Activated T-cell treated with anti-CD3 and anti-CD28 coated beads, Interleukin-2, amount 50 U/mL, for 4 hours (primary cell): ENCODE data around the gene NOMO2. TPM values are rescaled to one million over a fixed set of nuclear protein-coding genes. Genes with fewer than 3 reads are reported as not detected.
A peak's percentile ranks its signal among the peaks of the same experiment; 100 is the strongest.
"Not testable (repeated sequence)": the region's sequence is repeated elsewhere in the genome, so short reads cannot be mapped to it uniquely, and the experiment has no call there.

ENCODE experiments used
- ATAC-seq, 2 donors: fragments of 200-7000 bp; cut with Tn5 transposase; one replicate each; pipeline ENCODE4 v1.10.0; 2021
- DNase-seq: peaks from one replicate; pipeline ENCODE4 v3.0.0-alpha.2; 2020
- H3K27me3 Mint-ChIP-seq: one replicate; pipeline ENCODE4 v1.8.0; 2021; ENCODE audit warnings: low read depth, mixed read lengths
- H3K36me3 Mint-ChIP-seq: one replicate; pipeline ENCODE4 v1.8.0; 2022; ENCODE audit warnings: mixed read lengths; ENCODE audit not compliant: insufficient read depth
- H3K4me1 Mint-ChIP-seq: one replicate; pipeline ENCODE4 v1.8.0; 2021; ENCODE audit warnings: low read depth, mixed read lengths
- H3K4me3 Mint-ChIP-seq: one replicate; pipeline ENCODE4 v1.8.0; 2021; ENCODE audit warnings: mild to moderate bottlenecking, moderate library complexity, mixed read lengths
- H3K9me3 Mint-ChIP-seq: one replicate; pipeline ENCODE4 v1.8.0; 2021; ENCODE audit warnings: mixed read lengths
- total RNA-seq, 3 donors: library from RNA; stranded (reverse); gene quantifications; one replicate each; pipeline ENCODE4 v1.2.1, GENCODE V29; 2021

The NOMO2 gene
- total RNA-seq, 3 donors from 2014 or later: 130 to 135 (median 134) TPM

DNA sequence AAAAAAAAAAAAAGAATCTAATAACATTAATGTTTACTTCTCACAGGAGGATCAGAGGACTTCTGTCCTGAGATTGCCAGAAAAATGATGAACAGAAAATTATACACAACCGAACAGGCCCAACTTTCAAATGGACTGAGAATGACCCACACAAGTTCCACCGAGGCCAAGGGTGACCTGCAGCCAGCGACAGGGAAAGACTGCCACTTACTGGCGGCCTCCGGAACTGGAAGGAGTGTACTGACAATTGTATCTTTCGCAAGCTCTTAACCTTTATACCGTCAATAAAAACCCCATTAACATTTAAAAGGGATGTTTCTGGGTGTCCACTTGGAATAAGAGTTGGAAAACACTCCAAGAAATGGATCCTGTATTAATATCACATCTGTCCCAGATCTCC, 63.5 kb downstream of the NOMO2 start:
- not testable (repeated sequence) for H3K9me3 Mint-ChIP-seq, DNase-seq, H3K4me3 Mint-ChIP-seq, H3K36me3 Mint-ChIP-seq, H3K27me3 Mint-ChIP-seq, H3K4me1 Mint-ChIP-seq, ATAC-seq

DNA sequence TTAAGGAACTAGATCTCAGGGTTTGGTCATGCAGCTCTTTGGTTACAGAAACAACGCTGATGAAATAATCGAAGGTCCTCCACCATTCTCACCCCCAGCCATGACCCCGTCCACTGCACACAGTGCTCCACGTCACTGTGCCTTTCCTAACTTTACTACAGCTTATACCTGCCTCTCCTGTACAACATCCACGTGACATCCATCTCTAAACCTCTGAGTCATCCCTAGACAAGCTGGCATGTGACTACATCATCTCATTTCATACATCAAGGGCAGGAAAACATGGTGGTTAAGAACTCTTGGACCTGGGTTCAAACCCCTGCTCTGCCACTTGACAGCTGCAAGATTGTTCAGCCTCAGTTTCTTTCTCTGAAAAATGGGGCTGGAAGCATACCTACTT, 64.9 kb downstream of the NOMO2 start:
- H3K9me3 Mint-ChIP-seq, DNase-seq, H3K36me3 Mint-ChIP-seq, H3K27me3 Mint-ChIP-seq, H3K4me3 Mint-ChIP-seq, ATAC-seq, H3K4me1 Mint-ChIP-seq: not testable (repeated sequence)

DNA sequence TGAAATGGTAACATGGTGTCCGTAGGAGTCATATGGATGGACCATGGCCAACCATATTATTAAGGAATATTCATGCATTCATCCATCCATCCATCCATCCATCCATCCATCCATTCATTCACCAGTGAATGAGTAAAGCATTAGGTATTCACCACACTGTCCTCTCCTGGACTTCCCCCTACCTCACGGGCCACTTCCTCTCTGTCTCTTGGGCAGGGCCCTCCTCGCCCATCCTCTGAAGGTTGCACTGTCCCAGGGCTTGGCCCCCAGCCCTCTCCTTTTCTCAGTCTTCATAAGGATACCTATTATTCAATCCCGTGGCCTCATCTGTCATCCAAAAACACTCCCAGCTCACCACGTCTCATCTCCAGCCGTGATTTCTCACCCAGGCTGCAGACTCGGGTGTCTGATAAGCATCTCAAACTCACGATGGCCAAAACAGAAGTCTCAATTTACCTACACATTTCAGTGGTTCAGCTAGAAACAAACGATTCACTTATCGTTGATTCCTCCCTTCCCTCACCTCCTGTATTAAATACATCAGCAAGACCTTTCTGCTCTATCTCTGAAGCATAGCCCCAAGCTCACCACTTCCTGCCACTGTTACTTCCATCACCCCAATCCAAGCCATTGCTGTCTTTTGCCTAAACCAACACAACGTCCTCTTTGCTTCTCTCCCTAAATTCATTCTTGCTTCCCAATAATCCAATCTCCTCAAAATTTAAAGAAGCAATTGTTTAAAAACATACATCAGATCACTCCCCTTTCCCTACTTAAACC, 69.6 kb downstream of the NOMO2 start:
- peak in 1 of 2 donors; percentile 21 for ATAC-seq

DNA sequence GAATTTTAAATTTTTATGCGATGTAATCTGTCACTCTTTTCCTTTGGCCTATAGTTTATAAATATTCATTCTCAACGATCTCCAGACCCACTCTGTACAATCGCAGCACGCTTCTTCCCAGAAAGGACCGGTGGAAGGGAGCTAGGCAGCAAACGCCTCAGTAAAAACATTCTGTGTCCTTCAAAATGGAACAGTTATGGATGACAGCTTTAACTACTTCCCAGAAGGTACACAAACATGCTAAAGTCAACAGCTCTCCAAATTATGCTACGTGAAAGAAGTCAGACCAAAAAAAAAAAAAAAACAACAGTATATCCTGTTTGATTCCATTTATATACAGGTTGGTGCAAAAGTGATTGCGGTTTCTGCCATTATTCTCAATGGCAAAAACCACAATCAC, 125.9 kb downstream of the NOMO2 start:
- H3K4me3 Mint-ChIP-seq, H3K27me3 Mint-ChIP-seq, ATAC-seq, DNase-seq, H3K4me1 Mint-ChIP-seq, H3K9me3 Mint-ChIP-seq, H3K36me3 Mint-ChIP-seq: not testable (repeated sequence)

More for the DNA sequence above, 69.6 kb downstream of the NOMO2 start:
- H3K4me1 Mint-ChIP-seq, H3K36me3 Mint-ChIP-seq, H3K4me3 Mint-ChIP-seq, H3K27me3 Mint-ChIP-seq, DNase-seq, H3K9me3 Mint-ChIP-seq: not testable (repeated sequence)

DNA sequence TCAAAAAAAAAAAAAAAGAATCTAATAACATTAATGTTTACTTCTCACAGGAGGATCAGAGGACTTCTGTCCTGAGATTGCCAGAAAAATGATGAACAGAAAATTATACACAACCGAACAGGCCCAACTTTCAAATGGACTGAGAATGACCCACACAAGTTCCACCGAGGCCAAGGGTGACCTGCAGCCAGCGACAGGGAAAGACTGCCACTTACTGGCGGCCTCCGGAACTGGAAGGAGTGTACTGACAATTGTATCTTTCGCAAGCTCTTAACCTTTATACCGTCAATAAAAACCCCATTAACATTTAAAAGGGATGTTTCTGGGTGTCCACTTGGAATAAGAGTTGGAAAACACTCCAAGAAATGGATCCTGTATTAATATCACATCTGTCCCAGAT, 146.1 kb downstream of the NOMO2 start:
- ATAC-seq: peak in 1 of 2 donors; percentile 65
- not testable (repeated sequence) for DNase-seq, H3K27me3 Mint-ChIP-seq, H3K36me3 Mint-ChIP-seq, H3K4me1 Mint-ChIP-seq, H3K4me3 Mint-ChIP-seq, H3K9me3 Mint-ChIP-seq

DNA sequence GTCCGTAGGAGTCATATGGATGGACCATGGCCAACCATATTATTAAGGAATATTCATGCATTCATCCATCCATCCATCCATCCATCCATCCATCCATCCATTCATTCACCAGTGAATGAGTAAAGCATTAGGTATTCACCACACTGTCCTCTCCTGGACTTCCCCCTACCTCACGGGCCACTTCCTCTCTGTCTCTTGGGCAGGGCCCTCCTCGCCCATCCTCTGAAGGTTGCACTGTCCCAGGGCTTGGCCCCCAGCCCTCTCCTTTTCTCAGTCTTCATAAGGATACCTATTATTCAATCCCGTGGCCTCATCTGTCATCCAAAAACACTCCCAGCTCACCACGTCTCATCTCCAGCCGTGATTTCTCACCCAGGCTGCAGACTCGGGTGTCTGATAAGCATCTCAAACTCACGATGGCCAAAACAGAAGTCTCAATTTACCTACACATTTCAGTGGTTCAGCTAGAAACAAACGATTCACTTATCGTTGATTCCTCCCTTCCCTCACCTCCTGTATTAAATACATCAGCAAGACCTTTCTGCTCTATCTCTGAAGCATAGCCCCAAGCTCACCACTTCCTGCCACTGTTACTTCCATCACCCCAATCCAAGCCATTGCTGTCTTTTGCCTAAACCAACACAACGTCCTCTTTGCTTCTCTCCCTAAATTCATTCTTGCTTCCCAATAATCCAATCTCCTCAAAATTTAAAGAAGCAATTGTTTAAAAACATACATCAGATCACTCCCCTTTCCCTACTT, 152.2 kb downstream of the NOMO2 start:
- not testable (repeated sequence) for ATAC-seq, H3K27me3 Mint-ChIP-seq, H3K4me3 Mint-ChIP-seq, H3K4me1 Mint-ChIP-seq, H3K9me3 Mint-ChIP-seq, H3K36me3 Mint-ChIP-seq, DNase-seq

DNA sequence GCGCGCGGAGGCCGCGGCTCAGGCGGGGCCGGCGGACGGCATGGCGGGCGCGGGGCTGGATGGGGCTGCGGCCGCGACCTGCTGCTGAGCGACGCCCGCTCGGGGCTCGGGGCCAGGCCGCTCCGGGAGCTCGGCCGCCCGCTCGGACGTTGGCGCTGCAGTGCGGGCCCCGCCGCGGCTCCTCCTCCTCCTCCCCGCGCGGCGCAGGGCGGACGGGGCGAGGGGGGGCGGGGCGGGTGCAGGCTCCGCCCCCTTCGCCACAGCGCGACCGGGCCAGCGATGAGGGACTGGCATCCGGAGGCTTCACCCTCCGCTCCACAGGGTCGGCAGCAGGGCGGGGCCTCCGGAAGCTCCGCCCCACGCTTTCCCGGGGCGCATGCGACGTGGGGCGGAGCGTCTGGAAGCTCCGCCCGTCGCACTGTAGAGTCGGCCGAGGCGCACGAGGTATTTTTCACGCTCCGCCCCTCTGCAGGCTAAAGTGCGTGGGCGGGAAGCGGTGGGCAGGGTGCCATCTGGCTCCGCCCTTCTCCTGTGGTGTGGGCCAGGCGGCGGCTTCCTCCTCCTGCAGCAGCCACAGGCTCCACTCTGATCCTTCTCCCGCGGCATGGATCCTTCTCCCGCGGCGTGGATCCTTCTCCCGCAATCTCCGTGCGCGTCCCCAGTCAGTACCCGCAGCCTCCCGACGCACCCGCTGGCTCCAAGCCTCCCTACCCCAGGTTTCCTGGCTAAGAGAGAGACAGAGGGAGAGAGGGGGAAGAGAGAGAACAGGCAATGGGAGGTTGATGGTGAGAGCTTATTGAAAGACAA, 159.8 kb downstream of the NOMO2 start:
- H3K4me3 Mint-ChIP-seq, DNase-seq, H3K27me3 Mint-ChIP-seq, H3K4me1 Mint-ChIP-seq, H3K9me3 Mint-ChIP-seq, H3K36me3 Mint-ChIP-seq: not testable (repeated sequence)
- ATAC-seq: peak; percentile 84 to 87

DNA sequence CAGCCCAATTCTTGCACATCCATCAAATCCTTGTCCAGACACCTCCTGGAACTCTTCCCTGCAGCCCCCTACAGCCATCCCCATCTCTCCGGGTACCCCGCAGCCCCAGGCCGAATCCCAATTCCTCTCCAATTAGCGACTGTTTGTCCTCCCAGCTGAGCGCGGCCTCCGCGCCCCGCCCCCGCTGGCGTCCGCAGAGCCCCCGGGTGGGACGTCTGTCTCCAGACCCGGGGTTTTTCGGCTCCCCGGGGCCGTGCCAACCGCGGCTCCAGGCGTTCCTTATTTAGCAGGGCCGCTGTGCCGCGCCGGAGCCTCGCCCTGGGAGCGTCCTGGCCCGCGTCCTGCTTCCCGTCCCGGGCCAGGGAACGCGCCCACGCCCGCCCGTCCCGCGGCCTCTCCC, 160.7 kb downstream of the NOMO2 start:
- peak overlapping the region; percentile 65 for H3K4me3 Mint-ChIP-seq
- not testable (repeated sequence) for ATAC-seq, H3K9me3 Mint-ChIP-seq, H3K27me3 Mint-ChIP-seq, H3K36me3 Mint-ChIP-seq, H3K4me1 Mint-ChIP-seq
- DNase-seq: peak; percentile 7

DNA sequence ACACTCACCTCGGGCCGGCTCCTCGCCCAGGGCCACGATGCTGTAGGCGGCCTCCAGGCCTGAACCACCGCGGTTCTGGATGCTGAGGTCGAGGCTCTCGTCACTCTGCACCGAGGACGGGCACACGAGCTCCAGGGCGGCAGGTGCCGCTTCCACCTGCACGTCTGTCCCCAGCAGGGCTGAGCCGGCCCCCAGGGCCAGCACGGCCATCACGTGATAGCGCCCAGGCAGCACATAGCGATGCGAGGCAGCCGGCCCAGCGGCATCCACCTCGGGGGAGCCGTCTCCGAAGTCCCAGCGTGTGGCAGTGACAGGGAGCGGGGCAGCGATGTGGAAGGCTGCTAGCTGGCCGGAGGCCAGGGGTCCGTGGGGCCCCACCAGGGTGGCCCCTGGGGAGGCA, 167.5 kb downstream of the NOMO2 start:
- H3K4me1 Mint-ChIP-seq, H3K4me3 Mint-ChIP-seq, H3K36me3 Mint-ChIP-seq, H3K9me3 Mint-ChIP-seq, DNase-seq, H3K27me3 Mint-ChIP-seq, ATAC-seq: not testable (repeated sequence)

DNA sequence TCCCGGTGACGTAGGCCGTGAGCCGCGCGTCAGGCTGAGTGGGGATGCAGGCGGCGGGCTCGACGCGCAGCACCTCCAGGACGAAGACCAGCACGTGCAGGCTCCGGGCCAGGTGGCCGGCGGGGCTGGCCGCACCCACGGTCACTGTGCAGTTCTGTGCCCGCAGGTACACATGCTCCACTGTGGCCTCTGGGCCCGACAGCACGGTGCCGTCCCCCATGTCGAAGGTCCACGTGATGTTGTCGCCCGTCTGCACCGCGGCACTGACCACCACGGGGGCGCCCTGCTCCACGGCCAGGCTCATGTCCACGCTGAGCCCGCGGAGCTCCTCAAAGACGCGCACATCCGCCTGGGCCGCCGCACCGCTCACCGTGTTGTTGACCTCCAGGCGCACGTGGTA, 174.1 kb downstream of the NOMO2 start:
- H3K36me3 Mint-ChIP-seq, ATAC-seq, H3K27me3 Mint-ChIP-seq, H3K4me3 Mint-ChIP-seq, H3K4me1 Mint-ChIP-seq, DNase-seq, H3K9me3 Mint-ChIP-seq: not testable (repeated sequence)

DNA sequence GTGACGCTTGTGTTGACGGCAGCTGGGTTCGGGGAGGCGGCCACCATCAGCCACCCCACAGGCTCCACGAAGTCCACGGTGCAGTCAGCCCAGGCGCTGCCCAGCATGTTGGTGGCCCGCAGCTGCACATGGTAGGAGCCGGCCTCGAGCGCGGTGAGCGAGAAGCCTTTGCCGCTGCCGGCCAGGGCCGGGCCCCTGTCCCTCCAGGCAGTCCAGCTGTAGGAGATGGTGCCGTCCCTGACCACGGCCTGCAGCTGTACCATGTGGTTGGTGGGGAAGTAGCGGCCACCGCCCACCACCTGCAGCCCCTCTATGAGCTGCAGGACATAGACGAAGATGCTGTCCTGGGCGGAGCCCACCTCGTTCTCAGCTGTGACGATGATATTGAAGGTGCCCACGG, 175.4 kb downstream of the NOMO2 start:
- ATAC-seq, H3K36me3 Mint-ChIP-seq, H3K27me3 Mint-ChIP-seq, H3K9me3 Mint-ChIP-seq, DNase-seq, H3K4me3 Mint-ChIP-seq, H3K4me1 Mint-ChIP-seq: not testable (repeated sequence)

DNA sequence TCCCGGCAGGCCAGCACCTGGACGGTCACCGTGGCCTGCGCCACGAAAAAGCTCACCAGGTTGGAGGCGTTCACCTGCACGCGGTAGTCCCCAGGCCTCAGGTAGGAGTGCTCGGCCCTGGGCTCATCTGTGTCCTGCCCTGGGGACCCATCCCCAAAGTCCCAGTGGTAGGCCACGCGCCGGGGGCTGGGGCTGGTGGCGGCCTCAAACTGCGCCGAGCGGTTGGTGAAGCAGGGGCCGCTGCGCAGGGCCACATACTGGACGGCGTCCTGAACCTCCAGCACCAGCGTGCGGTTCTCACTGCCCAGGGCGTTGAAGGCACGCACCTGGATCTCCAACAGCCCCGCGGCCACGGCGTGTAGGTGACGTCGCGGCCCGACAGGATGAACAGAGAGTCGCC, 176.6 kb downstream of the NOMO2 start:
- H3K27me3 Mint-ChIP-seq, H3K4me1 Mint-ChIP-seq: not testable (repeated sequence)

DNA sequence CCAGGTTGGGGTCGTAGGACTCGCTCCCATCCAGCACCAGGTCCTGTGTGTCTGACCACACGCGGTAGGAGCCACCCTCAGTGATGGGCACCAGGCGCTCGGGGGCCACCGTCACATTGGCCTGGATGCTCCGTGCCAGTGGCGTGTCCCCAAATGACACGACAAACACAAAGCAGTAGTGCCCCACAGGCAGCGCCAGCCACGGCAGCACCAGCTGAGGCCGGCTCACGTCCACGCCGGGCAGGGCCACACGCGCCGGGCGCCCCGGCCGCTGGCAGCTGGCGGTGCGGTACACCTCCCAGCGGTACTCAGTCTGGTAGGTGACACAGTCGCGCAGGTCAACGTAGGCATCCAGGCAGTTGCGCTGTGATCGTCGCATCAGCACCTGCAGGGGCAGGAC, 177.0 kb downstream of the NOMO2 start:
- ATAC-seq, DNase-seq, H3K4me3 Mint-ChIP-seq, H3K9me3 Mint-ChIP-seq, H3K36me3 Mint-ChIP-seq, H3K4me1 Mint-ChIP-seq, H3K27me3 Mint-ChIP-seq: not testable (repeated sequence)

More for the DNA sequence above, 176.6 kb downstream of the NOMO2 start:
- H3K9me3 Mint-ChIP-seq, H3K36me3 Mint-ChIP-seq, DNase-seq, H3K4me3 Mint-ChIP-seq, ATAC-seq: not testable (repeated sequence)

DNA sequence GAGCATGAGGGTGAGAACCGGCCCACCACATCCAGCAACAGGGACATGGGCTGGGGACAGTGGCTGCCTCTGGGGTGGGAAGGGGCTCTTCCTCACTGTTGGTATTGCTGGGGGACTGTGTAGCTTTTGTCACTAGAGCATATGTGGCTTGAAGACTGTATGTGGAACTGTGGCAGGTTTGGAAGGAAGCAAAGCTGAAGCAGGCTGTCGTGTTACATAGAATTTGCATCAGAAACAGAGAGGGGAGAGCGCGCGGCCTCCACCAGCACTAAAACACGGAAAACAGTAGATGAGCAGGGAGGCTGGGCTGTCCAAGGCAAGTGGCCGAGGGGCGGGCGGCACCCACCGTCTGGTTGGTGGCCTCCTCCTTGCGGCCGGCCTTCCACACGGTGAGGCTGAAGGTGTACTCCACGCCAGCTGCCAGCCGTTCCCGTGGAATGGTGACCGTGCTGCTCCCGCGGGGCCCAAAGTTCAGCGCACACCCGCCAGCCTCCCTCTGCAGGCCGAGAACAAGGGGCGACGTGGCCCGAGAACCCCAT, 177.7 kb downstream of the NOMO2 start:
- ATAC-seq, H3K4me1 Mint-ChIP-seq, H3K4me3 Mint-ChIP-seq, H3K36me3 Mint-ChIP-seq, DNase-seq, H3K9me3 Mint-ChIP-seq, H3K27me3 Mint-ChIP-seq: not testable (repeated sequence)
